ENCODE results near the gene SKOR2.

SKOR2 gene, protein sequence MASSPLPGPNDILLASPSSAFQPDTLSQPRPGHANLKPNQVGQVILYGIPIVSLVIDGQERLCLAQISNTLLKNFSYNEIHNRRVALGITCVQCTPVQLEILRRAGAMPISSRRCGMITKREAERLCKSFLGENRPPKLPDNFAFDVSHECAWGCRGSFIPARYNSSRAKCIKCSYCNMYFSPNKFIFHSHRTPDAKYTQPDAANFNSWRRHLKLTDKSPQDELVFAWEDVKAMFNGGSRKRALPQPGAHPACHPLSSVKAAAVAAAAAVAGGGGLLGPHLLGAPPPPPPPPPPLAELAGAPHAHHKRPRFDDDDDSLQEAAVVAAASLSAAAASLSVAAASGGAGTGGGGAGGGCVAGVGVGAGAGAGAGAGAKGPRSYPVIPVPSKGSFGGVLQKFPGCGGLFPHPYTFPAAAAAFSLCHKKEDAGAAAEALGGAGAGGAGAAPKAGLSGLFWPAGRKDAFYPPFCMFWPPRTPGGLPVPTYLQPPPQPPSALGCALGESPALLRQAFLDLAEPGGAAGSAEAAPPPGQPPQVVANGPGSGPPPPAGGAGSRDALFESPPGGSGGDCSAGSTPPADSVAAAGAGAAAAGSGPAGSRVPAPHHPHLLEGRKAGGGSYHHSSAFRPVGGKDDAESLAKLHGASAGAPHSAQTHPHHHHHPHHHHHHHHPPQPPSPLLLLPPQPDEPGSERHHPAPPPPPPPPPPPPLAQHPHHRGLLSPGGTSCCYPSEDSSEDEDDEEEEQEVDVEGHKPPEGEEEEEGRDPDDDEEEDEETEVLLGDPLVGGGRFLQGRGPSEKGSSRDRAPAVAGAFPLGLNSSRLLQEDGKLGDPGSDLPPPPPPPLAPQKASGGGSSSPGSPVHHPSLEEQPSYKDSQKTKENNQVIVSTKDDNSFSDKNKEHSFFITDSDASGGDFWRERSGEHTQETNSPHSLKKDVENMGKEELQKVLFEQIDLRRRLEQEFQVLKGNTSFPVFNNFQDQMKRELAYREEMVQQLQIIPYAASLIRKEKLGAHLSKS

DNA sequence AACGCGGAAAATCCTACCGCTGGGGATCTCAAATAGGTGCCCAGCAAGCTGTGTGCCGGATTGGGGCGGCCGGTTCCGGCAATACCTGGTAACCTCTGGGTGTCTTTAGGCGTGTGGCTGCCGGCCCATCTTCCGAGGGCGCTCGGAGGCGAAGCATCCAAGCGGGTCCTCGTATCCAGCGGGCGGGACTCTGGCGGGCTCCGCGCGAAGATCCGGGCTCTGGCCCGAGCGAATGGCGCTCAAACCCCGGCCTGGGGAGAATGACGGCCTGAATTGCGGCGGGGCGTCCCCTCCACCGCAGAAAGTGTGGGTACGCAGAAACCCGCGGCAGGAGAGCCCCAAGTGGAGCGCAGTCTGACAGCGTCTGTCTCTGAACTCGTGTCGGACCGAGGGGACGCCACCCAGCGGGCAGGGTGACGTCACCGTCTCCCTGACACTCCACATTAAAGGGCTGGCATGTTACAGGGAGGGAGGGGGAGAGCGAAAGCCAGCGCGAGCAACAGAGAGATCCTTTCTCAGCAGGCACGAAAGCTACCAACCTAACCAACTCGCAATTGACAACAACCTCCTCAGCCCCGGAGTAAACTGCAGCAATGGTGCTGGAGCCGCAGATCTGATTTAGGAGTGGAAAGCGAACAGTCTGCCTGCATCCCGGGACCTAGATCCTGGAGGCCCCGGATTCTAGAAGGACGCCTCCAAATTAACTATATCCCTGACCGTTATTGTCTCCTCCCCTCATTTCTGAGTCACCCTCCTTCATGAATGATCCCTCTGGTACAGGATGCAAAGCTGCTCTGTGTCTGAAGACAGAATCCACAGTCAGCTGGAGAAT is at the start of gene SKOR2:
Gene SKOR2 (minus strand): TSS at position 372 of the 832 bp plus-strand sequence. CDS start 2,477 bp downstream, outside the sequence.
- DNase-seq (ENCODE audit: extremely low read depth in 1 of 2, low read depth in 1 of 2): no peak

DNA sequence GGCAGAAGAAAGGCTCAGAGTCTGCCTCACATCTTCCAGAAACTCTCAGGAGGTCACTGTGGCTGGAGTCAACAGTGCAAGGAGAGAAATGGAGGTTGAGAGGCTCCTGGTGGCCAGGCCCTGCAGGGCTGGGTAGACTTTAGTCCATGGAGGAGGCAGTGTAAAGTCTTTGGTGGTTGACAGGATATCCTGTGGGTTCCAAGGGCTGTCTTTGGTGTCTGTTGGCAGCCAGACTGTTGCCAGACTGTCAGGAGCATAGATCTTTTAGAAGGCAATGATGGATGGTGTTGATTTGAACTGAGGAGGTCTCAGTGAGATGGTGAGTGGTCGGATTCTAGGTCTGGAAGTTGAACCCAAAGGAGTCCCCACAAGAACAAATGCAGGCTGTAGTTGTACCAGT is 45.0 kb upstream of the SKOR2 start:
- DNase-seq (ENCODE audit: extremely low read depth in 1 of 2, low read depth in 1 of 2): no peak

DNA sequence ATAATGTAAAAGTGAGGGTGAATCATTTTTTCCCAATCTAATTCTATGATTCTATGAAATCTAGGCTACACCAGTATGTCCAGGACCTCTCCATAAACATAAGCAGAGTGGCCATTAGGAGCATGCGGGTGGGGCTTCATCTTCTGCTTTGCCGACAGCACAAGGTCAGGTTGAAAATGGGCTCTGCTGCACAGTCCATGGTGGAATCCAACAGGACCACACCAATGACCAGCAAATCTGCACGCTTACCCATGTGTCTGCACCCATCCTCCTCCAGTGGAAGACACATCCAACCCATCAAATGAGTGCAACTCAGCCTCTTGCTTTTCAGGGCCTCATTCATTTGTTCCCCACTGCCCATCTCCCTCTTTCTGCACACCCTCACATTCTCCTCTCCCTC is 43.3 kb upstream of the SKOR2 start:
- no peak for DNase-seq (ENCODE audit: extremely low read depth in 1 of 2, low read depth in 1 of 2)

DNA sequence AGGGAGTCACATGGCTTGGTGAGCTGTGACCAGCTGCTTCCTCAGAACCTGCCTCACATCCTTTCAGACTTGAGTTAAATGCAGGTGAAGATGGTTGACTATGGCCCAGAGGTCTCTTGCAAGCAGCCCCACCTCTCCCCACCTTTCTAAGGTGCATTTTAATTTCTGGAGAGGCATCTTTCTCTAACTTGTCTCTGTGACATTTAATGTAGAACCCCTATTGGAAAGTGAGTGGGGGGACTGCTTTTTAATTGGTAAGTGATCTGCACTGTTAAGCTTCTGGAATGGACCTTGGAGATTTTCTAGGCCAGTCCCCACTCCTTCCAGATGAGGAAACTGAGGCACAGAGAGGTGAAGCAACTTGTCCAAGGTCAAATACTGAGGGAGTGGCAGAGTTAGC is 37.3 kb upstream of the SKOR2 start:
- no peak for DNase-seq (ENCODE audit: extremely low read depth in 1 of 2, low read depth in 1 of 2)

DNA sequence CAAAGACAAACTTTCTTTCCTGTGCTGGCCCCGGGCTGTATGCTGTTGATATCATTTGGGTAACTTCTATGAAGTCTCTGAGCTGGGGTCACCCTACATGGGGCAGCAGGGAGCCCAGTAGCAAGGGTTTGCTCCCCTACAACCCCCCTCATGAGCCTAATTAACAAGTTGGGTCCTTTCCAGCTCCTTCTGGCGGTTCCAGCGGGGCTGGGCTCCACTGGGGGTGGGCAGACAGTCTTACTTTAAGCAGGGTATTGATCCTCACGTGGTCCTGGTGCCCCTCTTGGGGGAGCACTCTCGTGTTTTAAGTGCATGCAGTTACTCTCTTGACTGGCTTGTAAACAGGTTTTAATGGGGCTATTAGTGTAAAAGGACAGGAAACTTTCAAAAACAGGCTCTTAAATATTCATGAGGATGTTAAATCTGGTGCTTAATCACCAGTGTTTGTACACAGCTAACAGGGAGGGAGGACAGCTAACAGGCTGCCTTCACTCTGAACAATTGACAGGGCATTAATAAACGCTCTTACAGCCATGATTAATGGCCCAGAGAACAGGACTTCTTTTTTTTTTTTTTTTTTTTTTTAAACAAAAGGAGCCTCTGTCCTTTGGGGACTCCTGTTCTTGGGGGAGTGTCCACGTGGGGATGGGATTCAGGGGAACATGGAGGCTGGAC is 36.6 kb upstream of the SKOR2 start:
- DNase-seq (ENCODE audit: extremely low read depth in 1 of 2, low read depth in 1 of 2): no peak

DNA sequence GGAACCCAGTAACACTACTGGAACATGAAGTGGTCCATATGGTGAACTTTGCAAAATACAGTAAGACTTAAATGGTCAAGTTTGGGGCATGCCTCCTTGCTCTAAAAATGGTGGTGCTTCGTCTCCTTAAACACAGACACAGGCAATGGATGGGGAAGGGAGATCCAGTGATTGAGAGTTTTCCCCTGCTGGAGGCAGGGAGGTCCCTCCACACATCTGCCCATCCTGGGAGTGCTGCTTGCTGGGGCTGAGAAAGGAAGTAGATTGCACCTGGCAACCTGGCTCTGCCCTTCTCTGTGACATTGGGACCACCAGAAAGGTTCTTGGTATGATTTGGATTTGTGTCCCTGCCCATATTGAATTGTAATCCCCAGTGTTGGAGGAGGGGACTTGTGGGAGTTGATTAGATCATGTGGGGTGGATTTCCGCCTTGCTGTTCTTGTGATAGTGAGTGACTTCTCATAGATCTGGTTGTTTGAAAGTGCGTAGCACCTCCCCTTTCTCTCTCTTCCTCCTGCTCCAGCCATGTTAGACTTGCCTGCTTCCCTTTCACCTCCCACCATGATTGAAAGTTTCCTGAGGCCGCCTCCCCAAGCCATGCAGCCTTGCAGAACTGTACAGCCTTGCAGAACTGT is 35.4 kb upstream of the SKOR2 start:
- DNase-seq (ENCODE audit: extremely low read depth in 1 of 2, low read depth in 1 of 2): no peak

DNA sequence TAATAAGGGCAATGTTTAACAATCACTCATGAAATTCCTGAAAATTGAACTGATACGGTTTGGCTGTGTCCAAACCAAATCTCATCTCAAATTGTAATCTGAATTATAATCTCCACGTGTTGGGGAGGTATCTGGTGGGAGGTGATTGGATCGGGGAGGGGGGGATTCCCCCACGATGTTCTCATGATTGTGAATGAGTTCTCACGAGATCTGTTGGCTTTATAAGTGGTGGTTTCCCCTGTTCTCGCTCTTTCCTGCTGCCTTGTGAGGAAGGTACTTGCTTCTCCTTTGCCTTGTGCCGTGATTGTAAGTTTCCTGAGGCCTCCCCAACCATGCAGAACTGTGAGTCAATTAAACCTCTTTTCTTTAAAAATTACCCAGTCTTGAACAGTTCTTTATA is 34.0 kb upstream of the SKOR2 start:
- DNase-seq (ENCODE audit: extremely low read depth in 1 of 2, low read depth in 1 of 2): no peak

DNA sequence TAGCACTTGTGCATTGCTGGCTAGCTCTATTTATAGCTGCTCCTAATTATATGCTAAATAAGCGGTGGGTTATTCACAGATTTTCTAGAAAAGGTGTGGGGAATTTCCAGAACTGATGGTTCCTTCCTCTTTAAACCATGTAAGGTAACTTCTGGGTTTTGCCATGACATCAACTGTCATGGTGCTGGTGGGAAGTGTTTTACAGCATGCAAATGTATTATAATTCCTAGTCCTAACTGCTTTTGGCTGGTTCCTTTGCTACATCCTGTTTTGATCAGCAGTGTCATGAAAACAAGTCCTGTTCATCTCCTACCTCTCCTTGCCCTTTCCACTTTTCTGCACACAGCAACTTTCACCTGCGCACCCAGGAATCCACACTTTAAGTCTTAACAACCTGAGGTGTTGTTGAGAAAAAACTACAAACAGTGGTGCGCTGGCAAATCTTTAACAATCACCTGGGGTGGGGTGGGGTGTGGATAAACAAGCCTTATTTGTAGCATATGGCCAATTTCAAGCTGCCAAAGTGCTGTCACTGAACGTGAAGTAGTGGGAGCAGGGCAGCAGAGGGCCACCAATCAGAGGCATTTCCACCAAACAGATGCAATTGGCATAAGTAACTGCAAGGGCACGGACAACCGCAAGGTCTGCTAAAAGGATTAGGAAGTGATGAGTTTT is 33.4 kb upstream of the SKOR2 start:
- DNase-seq (ENCODE audit: extremely low read depth in 1 of 2, low read depth in 1 of 2): no peak

DNA sequence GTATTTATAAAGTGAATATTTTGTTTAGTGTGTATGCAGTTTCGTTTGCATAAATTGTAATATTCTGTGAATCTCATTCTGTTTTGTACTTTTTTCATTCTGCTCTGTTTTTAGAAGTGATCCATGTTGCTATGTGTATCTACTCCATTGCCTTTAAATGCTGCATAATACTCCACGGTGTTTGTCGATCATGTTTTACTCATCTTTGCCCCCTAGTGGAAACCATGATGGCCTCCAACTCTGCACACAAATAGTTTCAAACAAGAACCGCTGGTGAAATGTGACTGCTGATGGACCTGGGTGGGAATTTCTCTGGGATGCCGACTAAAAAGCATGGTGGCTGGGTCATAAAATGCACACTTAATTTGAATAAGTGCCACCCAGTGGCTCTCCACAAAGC is 32.0 kb upstream of the SKOR2 start:
- no peak for DNase-seq (ENCODE audit: extremely low read depth in 1 of 2, low read depth in 1 of 2)

DNA sequence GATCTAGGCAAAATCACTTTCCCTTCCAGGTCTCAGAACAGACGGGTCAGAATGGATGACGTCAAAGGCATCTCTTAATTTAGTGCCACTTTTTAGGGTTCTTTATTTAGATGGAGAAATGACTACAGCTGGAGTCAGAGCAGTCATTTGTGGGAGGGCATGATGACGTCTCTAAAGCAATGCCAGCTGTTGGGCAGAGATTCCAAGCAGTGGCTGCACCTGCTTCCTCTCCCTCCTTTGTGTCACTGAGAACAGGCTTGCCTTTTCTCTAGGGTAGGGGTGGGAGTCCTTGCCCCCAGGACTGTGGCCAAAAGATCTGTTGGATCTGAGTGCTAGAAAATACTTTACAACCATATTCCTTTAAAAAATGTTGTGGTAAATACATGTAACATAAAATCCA is 28.7 kb upstream of the SKOR2 start:
- DNase-seq (ENCODE audit: extremely low read depth in 1 of 2, low read depth in 1 of 2): no peak

DNA sequence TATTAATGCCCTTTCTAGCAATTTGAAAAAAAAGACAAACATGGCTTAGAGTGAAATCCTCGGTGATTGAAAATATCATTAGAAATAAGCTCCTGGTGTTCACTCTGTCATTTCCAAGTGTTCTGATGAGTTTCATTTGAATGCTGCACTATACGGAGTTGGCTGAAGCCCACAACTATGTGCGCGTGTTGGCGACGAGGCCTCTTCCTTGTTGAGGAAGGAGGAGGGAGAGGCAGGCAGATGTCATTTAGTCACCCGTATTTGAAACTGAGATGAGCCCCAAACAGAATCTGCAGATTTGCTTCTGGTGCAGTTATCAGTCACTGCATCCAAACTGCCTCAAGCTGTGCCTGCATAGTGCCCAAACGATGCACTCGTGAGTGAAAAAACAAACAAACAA is 23.5 kb upstream of the SKOR2 start:
- DNase-seq (ENCODE audit: extremely low read depth in 1 of 2, low read depth in 1 of 2): no peak

DNA sequence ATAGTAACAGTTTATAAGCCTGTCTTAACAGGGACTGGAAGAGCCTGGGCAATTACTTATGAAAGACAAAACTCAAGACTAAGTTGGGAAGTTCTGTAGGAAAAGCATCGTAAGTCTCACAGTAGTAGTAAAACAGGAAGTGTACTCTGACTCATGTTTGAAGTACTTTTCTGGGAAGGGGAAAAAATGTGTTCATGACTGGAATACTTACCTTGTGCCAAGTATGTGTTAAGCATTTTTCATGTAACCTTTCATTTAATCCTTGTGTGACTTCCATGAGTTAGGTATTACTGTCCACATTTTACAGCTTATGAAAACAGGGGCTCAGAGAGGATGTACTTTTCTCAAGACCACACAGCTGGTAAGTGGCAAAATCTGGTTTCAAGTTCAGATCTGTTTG is 13.7 kb upstream of the SKOR2 start:
- DNase-seq (ENCODE audit: extremely low read depth in 1 of 2, low read depth in 1 of 2): no peak

DNA sequence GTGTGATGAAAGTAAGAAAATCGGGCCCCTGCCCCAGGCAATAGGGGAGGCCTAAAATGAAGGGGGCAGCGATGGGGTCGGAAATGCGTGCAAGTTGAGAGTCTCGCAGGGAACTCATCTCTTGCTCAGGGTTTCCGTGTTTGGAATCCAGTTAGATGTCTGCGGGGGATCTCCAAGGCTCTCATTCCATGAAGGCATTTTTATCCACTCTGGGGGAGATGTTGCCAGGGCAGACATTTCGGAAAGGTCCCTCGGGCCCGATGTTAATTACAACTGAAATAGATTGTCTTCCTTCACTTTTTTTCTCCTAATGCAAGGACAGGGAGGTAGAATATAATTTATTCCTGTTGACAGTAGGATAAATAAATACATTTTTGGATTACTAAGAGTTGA is 12.8 kb upstream of the SKOR2 start:
- no peak for DNase-seq (ENCODE audit: extremely low read depth in 1 of 2, low read depth in 1 of 2)

DNA sequence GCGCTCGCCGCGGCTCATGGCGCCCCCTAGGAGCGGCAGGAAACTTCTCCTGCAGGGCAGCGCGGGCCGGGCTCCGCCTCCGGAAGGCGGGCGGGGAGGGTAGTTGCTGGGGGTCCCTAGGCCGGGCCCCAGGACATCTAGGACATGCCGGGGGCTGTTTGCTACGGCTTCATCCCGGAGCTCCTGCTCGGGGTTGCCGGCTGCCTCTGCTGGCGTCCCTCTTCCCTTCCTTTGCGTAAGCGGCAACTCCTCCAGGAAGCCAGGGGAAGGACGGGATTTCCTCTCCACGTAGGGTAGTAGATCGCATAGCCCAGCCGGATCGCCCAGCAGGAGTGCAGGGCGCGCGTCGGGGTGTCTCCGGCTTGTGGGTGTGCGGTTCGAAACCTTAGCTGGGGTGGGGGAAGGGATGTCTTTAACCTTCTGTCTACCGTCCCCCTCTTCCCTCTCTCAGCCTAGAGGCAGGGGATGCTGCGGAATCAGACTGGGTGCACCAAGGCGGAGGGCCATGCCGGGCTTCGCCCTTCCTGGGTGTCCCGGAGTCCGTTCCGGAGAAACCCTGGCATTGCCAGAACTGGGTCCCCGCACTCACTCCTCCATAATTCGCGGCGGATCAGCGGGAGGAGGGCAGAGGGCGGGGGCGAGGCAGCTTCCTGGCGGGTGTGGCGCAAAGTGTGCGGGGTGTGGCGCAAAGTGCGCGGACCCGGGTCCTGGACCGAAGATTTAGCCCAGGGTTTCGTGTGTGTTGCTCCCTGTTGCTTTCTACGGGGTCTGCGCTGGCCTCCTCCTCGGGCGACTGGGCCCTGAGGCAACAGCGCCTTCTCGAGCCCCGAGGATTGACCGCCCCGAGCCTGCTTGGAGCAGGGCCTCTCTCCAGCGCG is 12.2 kb upstream of the SKOR2 start:
- no peak for DNase-seq (ENCODE audit: extremely low read depth in 1 of 2, low read depth in 1 of 2)

DNA sequence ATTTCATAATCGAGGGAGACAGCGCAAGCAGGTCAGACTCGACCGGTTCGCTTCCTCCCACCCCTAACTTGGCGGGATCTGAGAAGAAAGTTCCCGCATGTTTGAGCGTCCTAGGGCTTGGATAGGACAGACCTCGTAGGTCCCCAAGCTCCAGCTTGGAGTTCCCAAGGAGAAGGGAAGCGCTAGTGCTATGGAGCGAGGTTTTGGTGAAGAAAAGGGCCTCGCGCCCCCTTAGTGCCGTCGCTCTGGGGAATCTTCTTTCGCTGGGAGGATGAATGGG is 11.6 kb upstream of the SKOR2 start:
- no peak for DNase-seq (ENCODE audit: extremely low read depth in 1 of 2, low read depth in 1 of 2)

DNA sequence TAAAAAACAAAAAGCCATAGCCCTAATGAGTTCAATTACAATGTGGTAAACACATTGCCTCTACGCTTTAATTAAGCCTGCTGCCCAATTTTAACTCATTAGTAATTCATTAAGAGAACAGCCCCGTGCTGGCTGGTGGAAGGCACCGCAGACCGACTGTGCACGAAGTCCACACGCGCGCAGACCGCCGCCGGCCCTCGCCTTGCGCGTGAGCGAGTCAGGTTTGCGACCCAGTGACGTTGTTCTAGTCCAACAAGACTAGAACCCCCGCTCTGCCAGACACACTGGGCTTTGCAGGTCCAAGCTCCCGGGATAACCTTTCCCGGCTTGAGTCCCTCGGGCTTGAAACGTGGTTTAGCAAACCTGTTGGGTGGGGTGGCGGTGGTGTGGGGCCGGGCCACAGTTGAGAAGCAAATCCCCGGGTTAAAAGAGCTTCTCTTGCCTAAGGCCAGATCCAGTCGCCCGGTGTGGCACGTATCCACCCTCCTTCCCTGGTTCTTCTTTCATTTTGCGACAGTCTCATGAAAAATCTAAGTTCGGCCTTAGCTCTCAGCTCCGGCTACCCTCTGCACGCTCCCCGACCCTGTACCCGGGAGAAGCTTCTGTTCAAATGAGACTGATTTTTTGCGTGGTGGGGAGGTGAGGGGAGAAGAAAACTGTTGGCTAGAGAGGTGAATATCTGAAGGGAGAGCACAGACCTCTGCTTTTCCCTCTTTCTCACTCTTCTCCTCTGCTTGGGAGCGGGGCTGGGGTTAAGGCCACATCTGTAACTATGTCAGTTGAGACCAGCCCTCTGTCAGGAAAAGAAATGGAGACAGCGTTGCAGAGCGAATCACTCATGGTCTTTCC is 11.1 kb upstream of the SKOR2 start:
- DNase-seq (ENCODE audit: extremely low read depth in 1 of 2, low read depth in 1 of 2): no peak

DNA sequence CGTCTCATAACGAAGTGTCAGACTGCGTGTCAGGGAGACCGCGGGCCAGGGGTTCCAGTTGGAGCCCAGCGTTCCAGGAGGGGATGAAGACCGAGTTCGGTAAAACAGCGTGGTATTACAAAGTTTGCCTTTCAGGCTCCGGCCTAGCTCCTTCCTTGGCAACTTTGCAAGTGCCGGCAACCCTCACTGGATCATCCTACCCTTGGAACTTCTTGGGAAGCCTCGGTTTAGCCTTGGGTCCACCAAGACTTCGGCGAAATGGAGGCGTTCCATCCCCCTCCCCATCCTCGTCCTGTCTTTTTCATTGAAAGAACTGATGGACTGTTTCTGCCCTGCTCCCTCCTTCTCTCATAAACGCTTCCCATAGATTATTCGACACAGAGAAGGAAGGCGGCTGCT is 10.4 kb upstream of the SKOR2 start:
- DNase-seq (ENCODE audit: extremely low read depth in 1 of 2, low read depth in 1 of 2): no peak
